Measurements from ENCODE around the gene INTS2.
"Not testable (repeated sequence)": the region's sequence is repeated elsewhere in the genome, so short reads cannot be mapped to it uniquely, and the experiment has no call there.

INTS2 gene

GRCh38 chr17:61895391-61895790 lies 32.4 kb downstream of the INTS2 start:
- no peak for DNase-seq

GRCh38 chr17:61894310-61894709 lies 33.5 kb downstream of the INTS2 start:
- DNase-seq: not testable (repeated sequence)

- not testable (repeated sequence) for DNase-seq
Observed at GRCh38 chr17:61887733-61888132, 40.0 kb downstream of the INTS2 start.

- not testable (repeated sequence) for DNase-seq
Observed at GRCh38 chr17:61885865-61886264, 41.9 kb downstream of the INTS2 start.

- no peak for DNase-seq
Observed at GRCh38 chr17:61884864-61885263, 42.9 kb downstream of the INTS2 start.

GRCh38 chr17:61880589-61881102 lies 47.1 kb downstream of the INTS2 start:
- no peak for DNase-seq

- no peak for DNase-seq
Observed at GRCh38 chr17:61878984-61879612, 48.7 kb downstream of the INTS2 start.

GRCh38 chr17:61878520-61878919 lies 49.3 kb downstream of the INTS2 start:
- DNase-seq: no peak

GRCh38 chr17:61877837-61878236 lies 49.9 kb downstream of the INTS2 start:
- no peak for DNase-seq

- no peak for DNase-seq
Observed at GRCh38 chr17:61875804-61876203, 52.0 kb downstream of the INTS2 start.

GRCh38 chr17:61875285-61875684 lies 52.5 kb downstream of the INTS2 start:
- DNase-seq: no peak

GRCh38 chr17:61874075-61874474 lies 53.7 kb downstream of the INTS2 start:
- no peak for DNase-seq

GRCh38 chr17:61872099-61872498 lies 55.7 kb downstream of the INTS2 start:
- DNase-seq: no peak

GRCh38 chr17:61869138-61869537 lies 58.6 kb downstream of the INTS2 start:
- no peak for DNase-seq

GRCh38 chr17:61868074-61868473 lies 59.7 kb downstream of the INTS2 start:
- DNase-seq: no peak

GRCh38 chr17:61867033-61867432 lies 60.7 kb downstream of the INTS2 start:
- no peak for DNase-seq

- no peak for DNase-seq
Observed at GRCh38 chr17:61863801-61864126, 64.0 kb downstream of the INTS2 start.

- DNase-seq: peak; percentile 90 to 93
Observed at GRCh38 chr17:61862975-61863800, 64.6 kb downstream of the INTS2 start, which contains the start of gene BRIP1. BRIP1 (minus strand) TSS chr17:61863528; CDS start chr17:61861539, 1,989 bp downstream.

- no peak for DNase-seq
Observed at GRCh38 chr17:61862105-61862574, 65.6 kb downstream of the INTS2 start.

GRCh38 chr17:61860397-61860796 lies 67.4 kb downstream of the INTS2 start:
- DNase-seq: not testable (repeated sequence)

- DNase-seq: no peak
Observed at GRCh38 chr17:61856035-61856434, 71.7 kb downstream of the INTS2 start.

- DNase-seq: no peak
Observed at GRCh38 chr17:61852857-61853256, 74.9 kb downstream of the INTS2 start.

- no peak for DNase-seq
Observed at GRCh38 chr17:61849674-61850073, 78.1 kb downstream of the INTS2 start.

- DNase-seq: no peak
Observed at GRCh38 chr17:61848896-61849295, 78.9 kb downstream of the INTS2 start.
